ENCODE results near the gene STXBP6. TPM values are rescaled to one million over a fixed set of nuclear protein-coding genes. Genes with fewer than 3 reads are reported as not detected.

The STXBP6 gene
- total and polyA plus RNA-seq, 12 donors = 0.06 to 3.7 (median 0.68) TPM

DNA sequence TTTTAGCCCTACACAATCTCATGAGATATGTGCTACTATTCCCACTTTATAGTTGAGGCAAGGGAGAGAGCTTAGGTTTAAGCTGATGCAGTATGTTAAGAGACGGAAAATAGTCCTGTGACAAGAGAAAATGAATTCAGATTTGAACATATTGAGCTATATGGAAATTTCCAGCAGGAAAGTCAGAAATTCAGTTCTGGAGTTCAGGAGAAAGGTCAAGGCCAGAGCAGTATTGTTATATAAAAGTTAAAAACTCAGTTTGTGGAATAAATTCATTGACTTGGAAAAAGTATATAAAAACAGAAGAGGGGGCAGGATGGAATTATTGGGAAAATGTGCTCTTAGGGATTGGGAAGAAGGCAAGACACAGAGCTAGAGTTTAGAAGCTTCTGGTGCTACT, 248.9 kb downstream of the STXBP6 start:
- TF ChIP-seq POLR2A (IDR thresholded peaks at IDR 0.05) = no peak
- TF ChIP-seq, protein P1, sequence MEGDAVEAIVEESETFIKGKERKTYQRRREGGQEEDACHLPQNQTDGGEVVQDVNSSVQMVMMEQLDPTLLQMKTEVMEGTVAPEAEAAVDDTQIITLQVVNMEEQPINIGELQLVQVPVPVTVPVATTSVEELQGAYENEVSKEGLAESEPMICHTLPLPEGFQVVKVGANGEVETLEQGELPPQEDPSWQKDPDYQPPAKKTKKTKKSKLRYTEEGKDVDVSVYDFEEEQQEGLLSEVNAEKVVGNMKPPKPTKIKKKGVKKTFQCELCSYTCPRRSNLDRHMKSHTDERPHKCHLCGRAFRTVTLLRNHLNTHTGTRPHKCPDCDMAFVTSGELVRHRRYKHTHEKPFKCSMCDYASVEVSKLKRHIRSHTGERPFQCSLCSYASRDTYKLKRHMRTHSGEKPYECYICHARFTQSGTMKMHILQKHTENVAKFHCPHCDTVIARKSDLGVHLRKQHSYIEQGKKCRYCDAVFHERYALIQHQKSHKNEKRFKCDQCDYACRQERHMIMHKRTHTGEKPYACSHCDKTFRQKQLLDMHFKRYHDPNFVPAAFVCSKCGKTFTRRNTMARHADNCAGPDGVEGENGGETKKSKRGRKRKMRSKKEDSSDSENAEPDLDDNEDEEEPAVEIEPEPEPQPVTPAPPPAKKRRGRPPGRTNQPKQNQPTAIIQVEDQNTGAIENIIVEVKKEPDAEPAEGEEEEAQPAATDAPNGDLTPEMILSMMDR (IDR thresholded peaks at IDR 0.05) = no peak
- DNase-seq = no peak
- H3K27ac ChIP-seq = no peak overlapping the region
- no peaks in the 10 kb centered on the region for H3K27me3 ChIP-seq
- 64 to 90% (median 74%) methylated on average over 1 of the region's 1 CpG for WGBS, 4 donors
- no peaks in the 10 kb centered on the region for H3K36me3 ChIP-seq (replicated peaks in 1 of 2)
- H3K9me3 ChIP-seq (replicated peaks in 1 of 3) = no peaks in the 10 kb centered on the region
- intact Hi-C loops (cut with DNase I) = loop anchor here in 1 of 2 donors (10.0 kb wide), 1 partner anchor 334 kb away; no protein-coding TSS in a partner anchor
- H3K4me3 ChIP-seq = no peak overlapping the region
- H3K4me1 ChIP-seq (replicated peaks in 1 of 2) = no peaks in the 10 kb centered on the region

DNA sequence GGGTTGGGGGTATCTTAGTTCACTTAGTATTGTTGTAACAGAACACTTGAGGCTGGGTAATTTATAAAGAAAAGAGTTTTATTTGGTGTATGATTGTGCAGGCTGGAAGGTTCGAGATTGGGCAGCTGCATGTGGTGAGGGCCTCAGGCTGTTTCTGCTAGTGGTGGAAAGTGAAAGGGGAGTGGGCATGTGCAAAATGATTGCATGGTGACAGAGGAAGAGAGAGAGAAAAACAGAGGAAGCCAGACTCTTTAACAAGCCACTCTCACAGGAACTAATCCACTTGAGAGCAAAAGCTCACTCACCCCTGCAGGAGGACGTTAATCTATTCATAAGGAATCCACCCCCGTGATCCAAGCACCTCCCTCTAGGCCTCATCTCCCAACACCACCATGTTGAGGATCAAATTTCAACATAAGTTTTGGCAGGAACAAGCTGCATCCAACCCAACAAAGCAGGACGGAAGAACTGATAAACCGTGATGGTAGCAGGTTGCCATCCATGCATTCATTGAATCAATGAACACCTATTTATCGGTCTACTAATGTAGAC, 251.0 kb downstream of the STXBP6 start:
- Histone ChIP-seq H3K36me3 (replicated peaks in 1 of 2) (no peaks in the 10 kb centered on the region), H3K27me3 (no peaks in the 10 kb centered on the region), H3K27ac (no peak overlapping the region), H3K4me3 (no peak overlapping the region), H3K9me3 (replicated peaks in 1 of 3) (no peaks in the 10 kb centered on the region), H3K4me1 (replicated peaks in 1 of 2) (no peaks in the 10 kb centered on the region)
- WGBS, 4 donors = 73 to 87% (median 80%) methylated on average over 6 of the region's 6 CpGs
- intact Hi-C loops (cut with DNase I) = no loop called here
- DNase-seq = no peak
- TF ChIP-seq POLR2A (IDR thresholded peaks at IDR 0.05) = no peak
- TF ChIP-seq, protein P1 (IDR thresholded peaks at IDR 0.05) = no peak

DNA sequence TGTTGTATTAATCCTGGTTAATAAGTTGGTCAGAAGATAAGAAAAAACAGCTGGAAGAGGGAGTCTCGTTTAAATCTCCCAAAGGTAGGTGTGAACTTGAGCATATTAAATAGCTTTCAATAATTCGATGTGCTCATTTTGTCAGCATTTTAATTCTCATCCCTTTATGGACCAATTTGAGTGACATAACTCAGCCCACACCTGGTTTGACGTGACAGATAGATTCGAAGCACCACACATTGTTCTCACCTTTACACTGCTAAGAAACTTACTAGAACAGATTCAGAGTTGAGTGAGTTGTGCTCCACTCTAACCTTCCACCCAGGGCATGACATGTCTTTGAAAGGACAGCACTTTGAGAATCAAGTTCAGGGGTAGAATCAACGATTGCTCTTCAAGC, 254.5 kb downstream of the STXBP6 start:
- Histone ChIP-seq H3K9me3 (replicated peaks in 1 of 3) (no peaks in the 10 kb centered on the region), H3K27ac (no peak overlapping the region), H3K4me3 (no peak overlapping the region), H3K27me3 (no peaks in the 10 kb centered on the region), H3K36me3 (replicated peaks in 1 of 2) (no peaks in the 10 kb centered on the region), H3K4me1 (replicated peaks in 1 of 2) (no peaks in the 10 kb centered on the region)
- intact Hi-C loops (cut with DNase I) = no loop called here
- TF ChIP-seq, protein P1 (IDR thresholded peaks at IDR 0.05) = no peak
- no peak for TF ChIP-seq POLR2A (IDR thresholded peaks at IDR 0.05)
- no peak for DNase-seq
- 76 to 88% (median 81%) methylated on average over 5 of the region's 5 CpGs for WGBS, 4 donors

DNA sequence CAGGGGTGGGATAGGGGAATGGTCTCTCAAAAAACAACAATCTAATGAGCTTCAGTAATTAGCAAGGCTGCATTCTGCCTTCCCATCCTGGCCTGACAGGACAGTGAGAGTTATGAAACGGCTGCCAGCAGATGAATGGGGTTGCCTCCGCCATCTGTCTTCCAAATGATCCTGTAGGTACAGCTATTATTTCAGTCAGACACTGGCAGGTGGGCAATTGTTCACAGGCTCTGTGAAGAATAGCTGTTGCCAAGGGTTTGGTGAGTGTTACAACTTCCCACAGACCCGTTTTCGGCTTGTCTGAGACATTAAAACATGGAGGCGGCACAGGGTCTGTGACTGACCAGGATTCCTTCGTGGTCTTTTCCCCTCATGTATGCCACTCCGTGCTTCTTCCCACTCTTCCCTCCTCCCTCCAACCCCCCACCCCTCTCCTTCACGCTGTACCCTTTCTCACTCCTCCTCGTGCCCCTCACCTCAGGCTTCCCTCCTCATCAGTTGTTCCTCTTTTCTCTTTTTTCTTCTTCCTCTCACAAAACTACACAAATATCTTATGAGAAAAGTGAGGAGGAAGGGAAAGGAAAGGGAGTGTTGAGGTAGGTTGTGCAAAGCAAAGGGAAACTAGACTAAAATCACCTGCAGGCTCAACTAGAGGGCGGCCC, 255.2 kb downstream of the STXBP6 start:
- Histone ChIP-seq H3K9me3 (replicated peaks in 1 of 3) (no peaks in the 10 kb centered on the region), H3K4me1 (replicated peaks in 1 of 2) (peaks cover 0 to 3% of the 10 kb centered on the region in 2 donors), H3K27ac (no peak overlapping the region), H3K4me3 (no peak overlapping the region), H3K27me3 (no peaks in the 10 kb centered on the region), H3K36me3 (replicated peaks in 1 of 2) (no peaks in the 10 kb centered on the region)
- TF ChIP-seq, protein P1 (IDR thresholded peaks at IDR 0.05) = no peak
- TF ChIP-seq POLR2A (IDR thresholded peaks at IDR 0.05) = no peak
- WGBS, 4 donors = 67 to 80% (median 73%) methylated on average over 10 of the region's 10 CpGs
- no peak for DNase-seq
- intact Hi-C loops (cut with DNase I) = no loop called here
